DOHH2 (cell line): Measurements from ENCODE around the gene PRRG1.
"Not testable (repeated sequence)": the region's sequence is repeated elsewhere in the genome, so short reads cannot be mapped to it uniquely, and the experiment has no call there.

Source experiments
- H3F3A ChIP-seq: fragments of 200-600 bp; sonication (generic), shearing (Covaris generic); 2 replicates; pipeline ENCODE4 v1.6.0; 2016; ENCODE audit warnings: antibody characterized with exemption, mild to moderate bottlenecking; ENCODE audit not compliant: control insufficient read depth, insufficient read depth
- H3K27ac ChIP-seq: fragments of 200-600 bp; sonication (generic); 2 replicates; pipeline ENCODE4 v1.5.1; 2014; ENCODE audit warnings: low read depth, mild to moderate bottlenecking, low read length, moderate library complexity
- H3K27me3 ChIP-seq: fragments of 200-600 bp; sonication (generic); 2 replicates; pipeline ENCODE4 v1.6.1; 2014; ENCODE audit warnings: mild to moderate bottlenecking, low read length, mixed read lengths; ENCODE audit not compliant: control insufficient read depth
- H3K36me3 ChIP-seq: fragments of 200-600 bp; sonication (generic); 2 replicates; pipeline ENCODE4 v1.6.1; 2014; ENCODE audit warnings: mild to moderate bottlenecking, low read length, moderate library complexity, mixed read lengths; ENCODE audit not compliant: control insufficient read depth
- H3K4me1 ChIP-seq: fragments of 200-600 bp; sonication (generic); 2 replicates; pipeline ENCODE4 v1.6.1; 2014; ENCODE audit warnings: mild to moderate bottlenecking, low read length, mixed read lengths; ENCODE audit not compliant: control insufficient read depth
- H3K4me2 ChIP-seq: fragments of 200-600 bp; sonication (generic); 2 replicates; pipeline ENCODE4 v1.6.0; 2014; ENCODE audit warnings: mild to moderate bottlenecking, low read length, moderate library complexity
- H3K4me3 ChIP-seq: fragments of 200-600 bp; sonication (generic); 2 replicates; pipeline ENCODE4 v1.5.1; 2014; ENCODE audit warnings: mild to moderate bottlenecking, low read length, mixed read lengths
- H3K79me2 ChIP-seq: fragments of 200-600 bp; sonication (generic); 2 replicates; pipeline ENCODE4 v1.6.1; 2014; ENCODE audit warnings: mild to moderate bottlenecking, low read length, mixed read lengths; ENCODE audit not compliant: control insufficient read depth
- H3K9me2 ChIP-seq: fragments of 200-600 bp; sonication (generic); replicated peaks from 2 replicates; pipeline ENCODE4 v1.6.1; 2014; ENCODE audit warnings: mild to moderate bottlenecking, low read length, mixed read lengths; ENCODE audit not compliant: control insufficient read depth
- H3K9me3 ChIP-seq: fragments of 200-600 bp; sonication (generic); 2 replicates; pipeline ENCODE4 v1.6.1; 2014; ENCODE audit warnings: antibody characterized with exemption, low read length, mixed read lengths; ENCODE audit not compliant: control insufficient read depth, insufficient read depth
- H4K20me1 ChIP-seq: fragments of 200-600 bp; sonication (generic); 2 replicates; pipeline ENCODE4 v1.6.0; 2014; ENCODE audit warnings: low read depth, mild to moderate bottlenecking, antibody characterized with exemption, low read length, moderate library complexity; ENCODE audit not compliant: control insufficient read depth, insufficient read depth
- EZH2phosphoT487 ChIP-seq: fragments of 200-600 bp; sonication (generic); IDR thresholded peaks from 2 replicates; pipeline ENCODE4 v1.6.1; 2017; ENCODE audit warnings: borderline replicate concordance, mild to moderate bottlenecking, antibody characterized with exemption, low read length, moderate library complexity, mixed read lengths
- TF ChIP-seq, protein P1 (sequence below): fragments of 200-600 bp; sonication (generic); IDR thresholded peaks from one replicate; pipeline ENCODE4 v1.5.1; 2014; ENCODE audit warnings: antibody characterized with exemption, mild to moderate bottlenecking, low read depth, low read length; ENCODE audit not compliant: poor library complexity, severe bottlenecking

PRRG1 gene

DNA sequence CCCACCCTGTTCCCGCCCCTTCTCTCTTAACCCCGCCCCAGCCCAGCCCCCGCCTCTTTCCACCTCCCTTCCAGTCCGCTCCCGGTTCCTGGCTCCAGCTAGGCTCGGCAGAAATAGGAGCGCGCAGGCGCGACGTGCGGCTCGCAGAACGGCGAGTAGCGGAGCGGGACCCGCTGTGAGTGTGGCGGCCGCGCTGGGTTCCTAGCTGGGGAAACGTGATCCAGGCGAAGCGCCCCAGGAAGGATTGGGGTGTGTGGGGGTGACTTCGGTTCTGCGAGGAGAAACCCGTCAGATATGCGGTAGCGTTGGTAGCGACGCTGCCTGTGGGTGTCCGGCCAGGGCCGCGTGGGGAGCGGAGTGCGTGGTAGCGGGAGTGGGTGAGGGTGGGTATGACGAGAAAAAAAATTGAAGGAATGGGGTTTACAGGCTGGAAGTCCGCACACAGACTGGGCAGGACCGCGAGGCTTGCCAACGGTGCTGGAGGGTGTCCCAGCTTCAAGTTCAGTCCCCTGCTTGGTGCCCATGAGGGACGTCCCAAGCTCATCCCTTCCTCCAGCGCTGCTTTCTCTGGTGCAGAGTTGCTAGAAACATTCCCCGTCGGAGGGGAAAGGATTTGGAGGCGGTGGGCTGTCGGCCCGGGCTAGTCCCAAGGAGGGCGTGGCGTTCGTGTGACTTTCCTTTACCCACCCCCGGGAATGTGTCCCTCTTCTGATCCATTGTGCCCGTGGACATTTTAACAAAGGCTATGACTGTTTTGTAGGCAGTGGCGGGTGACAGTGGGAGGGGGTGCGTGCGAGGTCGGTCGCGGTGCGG is at the start of gene PRRG1:
Gene PRRG1 (plus strand): TSS at position 144 of the 813 bp plus-strand sequence. CDS start 56,886 bp downstream, outside the sequence.
- Histone ChIP-seq H3K4me2 (no peak within 1 kb of the TSS), H3K4me1 (no peaks in the 10 kb centered on the region), H3K36me3 (no peaks in the 10 kb centered on the region), H3K79me2 (no peaks in the 10 kb centered on the region), H3K4me3 (no peak within 1 kb of the TSS), H4K20me1 (no peaks in the 10 kb centered on the region), H3K9me2 (no peaks in the 10 kb centered on the region), H3F3A (no peaks in the 10 kb centered on the region), H3K27me3 (no peaks in the 10 kb centered on the region), H3K27ac (no peak within 1 kb of the TSS), H3K9me3 (no peaks in the 10 kb centered on the region)
- TF ChIP-seq, protein P1, sequence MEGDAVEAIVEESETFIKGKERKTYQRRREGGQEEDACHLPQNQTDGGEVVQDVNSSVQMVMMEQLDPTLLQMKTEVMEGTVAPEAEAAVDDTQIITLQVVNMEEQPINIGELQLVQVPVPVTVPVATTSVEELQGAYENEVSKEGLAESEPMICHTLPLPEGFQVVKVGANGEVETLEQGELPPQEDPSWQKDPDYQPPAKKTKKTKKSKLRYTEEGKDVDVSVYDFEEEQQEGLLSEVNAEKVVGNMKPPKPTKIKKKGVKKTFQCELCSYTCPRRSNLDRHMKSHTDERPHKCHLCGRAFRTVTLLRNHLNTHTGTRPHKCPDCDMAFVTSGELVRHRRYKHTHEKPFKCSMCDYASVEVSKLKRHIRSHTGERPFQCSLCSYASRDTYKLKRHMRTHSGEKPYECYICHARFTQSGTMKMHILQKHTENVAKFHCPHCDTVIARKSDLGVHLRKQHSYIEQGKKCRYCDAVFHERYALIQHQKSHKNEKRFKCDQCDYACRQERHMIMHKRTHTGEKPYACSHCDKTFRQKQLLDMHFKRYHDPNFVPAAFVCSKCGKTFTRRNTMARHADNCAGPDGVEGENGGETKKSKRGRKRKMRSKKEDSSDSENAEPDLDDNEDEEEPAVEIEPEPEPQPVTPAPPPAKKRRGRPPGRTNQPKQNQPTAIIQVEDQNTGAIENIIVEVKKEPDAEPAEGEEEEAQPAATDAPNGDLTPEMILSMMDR, result no peak
- TF ChIP-seq EZH2phosphoT487, result no peak

DNA sequence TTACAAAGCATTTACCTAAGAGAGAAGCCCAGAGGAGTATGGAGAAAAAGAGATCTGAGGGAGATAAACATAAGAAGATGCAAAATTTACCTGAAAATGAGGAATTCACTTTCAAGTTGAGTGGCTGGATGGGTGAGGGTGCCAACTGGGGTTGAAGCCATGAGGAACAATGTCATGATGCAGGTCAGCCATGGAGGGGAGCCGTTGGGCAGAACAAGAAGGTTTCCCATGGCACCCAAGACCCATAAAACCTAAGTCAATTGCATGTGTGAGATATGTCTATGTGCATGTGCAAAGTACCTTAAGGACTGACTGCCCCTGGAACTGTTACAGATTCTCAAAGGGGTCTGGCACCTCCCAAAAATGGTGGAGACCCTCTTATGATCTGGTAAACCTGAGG is 46.6 kb upstream of the PRRG1 start:
- Histone ChIP-seq H3K27me3 (no peaks in the 10 kb centered on the region), H3F3A (no peaks in the 10 kb centered on the region), H3K9me2 (no peaks in the 10 kb centered on the region), H3K36me3 (no peaks in the 10 kb centered on the region), H4K20me1 (no peaks in the 10 kb centered on the region), H3K4me2 (no peak overlapping the region), H3K27ac (no peak overlapping the region), H3K4me1 (no peaks in the 10 kb centered on the region), H3K9me3 (no peaks in the 10 kb centered on the region), H3K79me2 (no peaks in the 10 kb centered on the region), H3K4me3 (no peak overlapping the region)
- TF ChIP-seq, protein P1, result no peak
- TF ChIP-seq EZH2phosphoT487, result no peak

DNA sequence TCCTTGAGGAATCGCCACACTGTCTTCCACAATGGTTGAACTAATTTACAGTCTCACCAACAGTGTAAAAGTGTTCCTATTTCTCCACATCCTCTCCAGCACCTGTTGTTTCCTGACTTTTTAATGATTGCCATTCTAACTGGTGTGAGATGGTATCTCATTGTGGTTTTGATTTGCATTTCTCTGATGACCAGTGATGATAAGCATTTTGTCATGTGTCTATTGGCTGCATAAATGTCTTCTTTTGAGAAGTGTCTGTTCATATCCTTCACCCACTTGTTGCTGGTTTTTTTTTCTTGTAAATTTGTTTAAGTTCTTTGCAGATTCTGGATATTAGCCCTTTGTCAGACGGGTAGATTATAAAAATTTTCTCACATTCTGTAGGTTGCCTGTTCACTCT is 43.9 kb upstream of the PRRG1 start:
- not testable (repeated sequence) for H3K79me2 ChIP-seq, H3K4me1 ChIP-seq, H3K9me2 ChIP-seq, H4K20me1 ChIP-seq, H3K4me2 ChIP-seq, H3K36me3 ChIP-seq, H3K9me3 ChIP-seq, H3K4me3 ChIP-seq, H3F3A ChIP-seq, H3K27me3 ChIP-seq, H3K27ac ChIP-seq

DNA sequence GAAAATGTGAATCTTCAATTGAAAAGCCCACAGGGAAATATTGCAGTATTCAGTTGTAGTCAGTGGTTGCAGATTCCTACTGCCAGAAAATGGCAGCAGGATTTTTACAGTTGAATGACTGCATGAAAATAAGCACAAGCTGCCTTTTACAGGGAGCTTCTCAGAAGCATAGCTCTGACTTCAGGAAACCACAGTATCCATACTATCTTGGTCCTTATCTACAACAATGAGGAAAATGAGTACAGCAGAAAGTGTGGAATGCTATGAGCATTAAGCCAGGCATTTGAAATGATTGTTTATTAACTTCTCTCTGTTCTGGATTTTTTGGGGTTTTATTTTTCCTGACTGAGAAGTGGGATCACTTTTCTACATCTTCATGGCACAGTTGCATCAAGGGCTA is 34.6 kb upstream of the PRRG1 start:
- H3K79me2 ChIP-seq, result no peaks in the 10 kb centered on the region
- TF ChIP-seq EZH2phosphoT487, result no peak
- TF ChIP-seq, protein P1, result no peak
- no peaks in the 10 kb centered on the region for H3K36me3 ChIP-seq
- no peak overlapping the region for H3K4me2 ChIP-seq
- no peaks in the 10 kb centered on the region for H3K9me2 ChIP-seq
- H4K20me1 ChIP-seq, result no peaks in the 10 kb centered on the region
- no peaks in the 10 kb centered on the region for H3F3A ChIP-seq
- H3K4me1 ChIP-seq, result no peaks in the 10 kb centered on the region
- no peak overlapping the region for H3K4me3 ChIP-seq
- H3K27ac ChIP-seq, result no peak overlapping the region
- no peaks in the 10 kb centered on the region for H3K27me3 ChIP-seq
- no peaks in the 10 kb centered on the region for H3K9me3 ChIP-seq
